Measurements from ENCODE around the gene SUN1.

The SUN1 gene

DNA sequence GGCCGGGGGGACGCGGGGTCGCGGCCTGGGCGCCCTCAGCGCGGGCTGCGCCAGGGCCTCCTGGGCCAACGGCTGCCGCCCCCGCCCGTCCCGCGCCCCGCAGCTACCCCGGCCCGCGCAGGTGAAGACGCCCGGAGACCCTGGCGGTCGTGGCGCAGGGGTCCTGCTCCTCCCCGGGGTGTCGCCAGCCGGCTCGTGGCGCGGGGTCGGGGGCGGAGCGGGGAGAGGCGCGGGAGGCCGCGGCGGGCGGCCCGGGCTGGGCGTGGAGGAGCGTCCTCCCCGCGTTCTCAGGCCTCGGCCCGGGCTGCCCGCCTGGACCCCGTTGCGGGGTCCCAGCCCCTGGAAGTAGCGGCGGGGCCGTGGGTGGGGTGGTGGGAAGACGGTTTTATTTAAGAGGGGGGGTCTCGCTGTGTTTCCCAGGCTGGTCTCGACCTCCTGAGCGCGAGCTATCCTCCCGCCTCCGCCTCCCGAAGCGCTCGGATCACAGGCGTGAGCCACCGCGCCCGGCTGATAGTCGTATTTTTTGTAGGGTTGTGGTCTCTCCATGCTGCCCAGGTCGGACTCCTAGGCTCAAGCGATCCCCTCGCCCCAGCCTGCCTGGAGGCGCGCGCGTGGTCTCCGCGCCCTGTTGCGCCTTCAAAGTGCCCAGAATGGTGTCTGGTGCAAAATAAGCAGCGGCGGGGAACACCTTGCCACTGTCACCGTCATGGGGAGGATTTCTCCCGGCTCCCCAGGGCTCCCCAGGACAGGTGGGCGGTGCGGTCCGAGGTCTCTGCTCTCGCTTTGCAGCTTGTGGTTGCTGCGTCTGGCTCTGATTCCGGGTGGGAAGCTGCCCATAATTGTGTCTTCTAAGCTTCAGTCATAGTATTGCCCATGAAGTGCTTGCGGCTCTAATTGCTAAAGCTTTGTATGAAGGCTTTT, 15.3 kb upstream of the SUN1 start (continued):
- TF ChIP-seq SP3 (tag by site-specific recombination; IDR thresholded peaks at IDR 0.05) (0 out of 2 replicates have a peak, but pooled peaks have one; percentile 14), ZNF513 (tag by site-specific recombination; IDR thresholded peaks at IDR 0.05) (no peak), ZBTB44 (tag by site-specific recombination; IDR thresholded peaks at IDR 0.05) (no peak), YY2 (tag by site-specific recombination; IDR thresholded peaks at IDR 0.05) (no peak), OVOL3 (tag by site-specific recombination; IDR thresholded peaks at IDR 0.05) (no peak), ZNF274 (IDR thresholded peaks at IDR 0.05; ENCODE audit: low read length) (no peak), ZNF274 (tag by site-specific recombination; IDR thresholded peaks at IDR 0.05; ENCODE audit: borderline replicate concordance) (no peak), ZNF2 (tag by site-specific recombination; IDR thresholded peaks at IDR 0.05) (no peak), ZBTB11 (tag by site-specific recombination; conservative IDR thresholded peaks at IDR 0.05; ENCODE audit: low read depth) (no peak), ZBTB8A (tag by site-specific recombination; IDR thresholded peaks at IDR 0.05) (peak; percentile 95), GLI4 (tag by site-specific recombination; IDR thresholded peaks at IDR 0.05) (no peak), ZNF133 (tag by site-specific recombination; IDR thresholded peaks at IDR 0.05) (no peak), ZNF785 (tag by site-specific recombination; IDR thresholded peaks at IDR 0.05) (no peak), INSM2 (tag by site-specific recombination; IDR thresholded peaks at IDR 0.05) (no peak), SETDB1 (IDR thresholded peaks at IDR 0.05; ENCODE audit: insufficient read length, low read length) (no peak), ZNF132 (tag by site-specific recombination; IDR thresholded peaks at IDR 0.05; ENCODE audit: borderline replicate concordance) (no peak), ZNF548 (tag by site-specific recombination; IDR thresholded peaks at IDR 0.05) (no peak), ZBTB20 (tag by site-specific recombination; IDR thresholded peaks at IDR 0.05) (peak; percentile 47), ZNF596 (tag by site-specific recombination; IDR thresholded peaks at IDR 0.05) (0 out of 2 replicates have a peak, but pooled peaks have one; percentile 36), HOXD13 (CRISPR knock-in tag; IDR thresholded peaks at IDR 0.05; ENCODE audit: borderline replicate concordance) (no peak), ZFP3 (tag by site-specific recombination; IDR thresholded peaks at IDR 0.05; ENCODE audit: low read depth) (no peak), ZNF223 (tag by site-specific recombination; IDR thresholded peaks at IDR 0.05) (no peak), REPIN1 (tag by site-specific recombination; IDR thresholded peaks at IDR 0.05; ENCODE audit: low read depth) (no peak), ZBTB1 (tag by site-specific recombination; IDR thresholded peaks at IDR 0.05) (no peak), ZNF623 (tag by site-specific recombination; IDR thresholded peaks at IDR 0.05) (no peak)
- TF ChIP-seq, protein P1, sequence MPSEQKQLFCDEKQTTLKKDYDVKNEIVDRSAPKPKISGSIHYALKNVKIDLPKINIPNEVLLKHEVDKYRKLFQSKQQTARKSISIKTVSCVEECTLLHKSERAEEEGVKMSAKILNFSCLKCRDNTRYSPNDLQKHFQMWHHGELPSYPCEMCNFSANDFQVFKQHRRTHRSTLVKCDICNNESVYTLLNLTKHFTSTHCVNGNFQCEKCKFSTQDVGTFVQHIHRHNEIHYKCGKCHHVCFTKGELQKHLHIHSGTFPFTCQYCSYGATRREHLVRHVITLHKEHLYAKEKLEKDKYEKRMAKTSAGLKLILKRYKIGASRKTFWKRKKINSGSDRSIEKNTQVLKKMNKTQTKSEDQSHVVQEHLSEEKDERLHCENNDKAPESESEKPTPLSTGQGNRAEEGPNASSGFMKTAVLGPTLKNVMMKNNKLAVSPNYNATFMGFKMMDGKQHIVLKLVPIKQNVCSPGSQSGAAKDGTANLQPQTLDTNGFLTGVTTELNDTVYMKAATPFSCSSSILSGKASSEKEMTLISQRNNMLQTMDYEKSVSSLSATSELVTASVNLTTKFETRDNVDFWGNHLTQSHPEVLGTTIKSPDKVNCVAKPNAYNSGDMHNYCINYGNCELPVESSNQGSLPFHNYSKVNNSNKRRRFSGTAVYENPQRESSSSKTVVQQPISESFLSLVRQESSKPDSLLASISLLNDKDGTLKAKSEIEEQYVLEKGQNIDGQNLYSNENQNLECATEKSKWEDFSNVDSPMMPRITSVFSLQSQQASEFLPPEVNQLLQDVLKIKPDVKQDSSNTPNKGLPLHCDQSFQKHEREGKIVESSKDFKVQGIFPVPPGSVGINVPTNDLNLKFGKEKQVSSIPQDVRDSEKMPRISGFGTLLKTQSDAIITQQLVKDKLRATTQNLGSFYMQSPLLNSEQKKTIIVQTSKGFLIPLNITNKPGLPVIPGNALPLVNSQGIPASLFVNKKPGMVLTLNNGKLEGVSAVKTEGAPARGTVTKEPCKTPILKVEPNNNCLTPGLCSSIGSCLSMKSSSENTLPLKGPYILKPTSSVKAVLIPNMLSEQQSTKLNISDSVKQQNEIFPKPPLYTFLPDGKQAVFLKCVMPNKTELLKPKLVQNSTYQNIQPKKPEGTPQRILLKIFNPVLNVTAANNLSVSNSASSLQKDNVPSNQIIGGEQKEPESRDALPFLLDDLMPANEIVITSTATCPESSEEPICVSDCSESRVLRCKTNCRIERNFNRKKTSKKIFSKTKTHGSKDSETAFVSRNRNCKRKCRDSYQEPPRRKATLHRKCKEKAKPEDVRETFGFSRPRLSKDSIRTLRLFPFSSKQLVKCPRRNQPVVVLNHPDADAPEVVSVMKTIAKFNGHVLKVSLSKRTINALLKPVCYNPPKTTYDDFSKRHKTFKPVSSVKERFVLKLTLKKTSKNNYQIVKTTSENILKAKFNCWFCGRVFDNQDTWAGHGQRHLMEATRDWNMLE (tag by site-specific recombination; conservative IDR thresholded peaks at IDR 0.05; ENCODE audit: low read depth) = no peak

Data from HEK293 (cell line).